ENCODE measurements around the gene UGT2B11.

- no peak for TF ChIP-seq CTCF (IDR thresholded peaks at IDR 0.05)
- TF ChIP-seq EZH2 (IDR thresholded peaks at IDR 0.05; ENCODE audit: borderline replicate concordance, insufficient read depth, low read depth, low read length, poor library complexity, severe bottlenecking): no peak
Measured at GRCh38 chr4:69210911-69211310, 3.6 kb downstream of the UGT2B11 start.
